Liver (tissue), 9 donors: ENCODE measurements around the gene KIAA1217. TPM values are rescaled to one million over a fixed set of nuclear protein-coding genes. Genes with fewer than 3 reads are reported as not detected.

Source experiments
- DNase-seq: peaks from one replicate; pipeline ENCODE4 v3.0.0-alpha.2; 2017; ENCODE audit warnings: low spot score
- H3K27ac ChIP-seq, 2 donors: one replicate each; pipeline ENCODE4 v1.7.0; 2013; ENCODE audit warnings: inconsistent platforms in 2 of 2, low read length in 2 of 2, control low read depth in 1 of 2, low read depth in 1 of 2, mild to moderate bottlenecking in 1 of 2
- H3K27me3 ChIP-seq, 4 donors: one replicate each; pipeline versions ENCODE4 v1.6.1 to v1.7.0; 2013; ENCODE audit warnings: low read length in 3 of 4, inconsistent platforms in 1 of 4, mild to moderate bottlenecking in 1 of 4, moderate library complexity in 1 of 4; ENCODE audit not compliant: control insufficient read depth in 4 of 4, insufficient read depth in 4 of 4
- H3K36me3 ChIP-seq, 4 donors: one replicate each; pipeline versions ENCODE4 v1.6.1 to v1.7.0; 2013; ENCODE audit warnings: low read length in 3 of 4, mild to moderate bottlenecking in 3 of 4, low read depth in 1 of 4, moderate library complexity in 1 of 4; ENCODE audit not compliant: control insufficient read depth in 4 of 4, insufficient read depth in 3 of 4
- H3K4me1 ChIP-seq, 4 donors: one replicate each; pipeline versions ENCODE4 v1.6.1 to v1.7.0; 2013; ENCODE audit warnings: low read length in 3 of 4, mild to moderate bottlenecking in 3 of 4, moderate library complexity in 1 of 4; ENCODE audit not compliant: control insufficient read depth in 4 of 4, insufficient read depth in 4 of 4
- H3K4me3 ChIP-seq, 3 donors: one replicate each; pipeline versions ENCODE4 v1.6.1 to v1.7.0; 2013; ENCODE audit warnings: low read length in 3 of 3, control low read depth in 1 of 3, low read depth in 1 of 3, mild to moderate bottlenecking in 1 of 3
- H3K9ac ChIP-seq, 2 donors: one replicate each; pipeline ENCODE4 v1.7.0; 2013; ENCODE audit warnings: low read length in 2 of 2, mild to moderate bottlenecking in 2 of 2, moderate library complexity in 2 of 2, control low read depth in 1 of 2, low read depth in 1 of 2
- H3K9me3 ChIP-seq, 4 donors: one replicate each; pipeline versions ENCODE4 v1.6.1 to v1.7.0; 2013; ENCODE audit warnings: low read length in 3 of 4; ENCODE audit not compliant: control insufficient read depth in 4 of 4
- ATF3 ChIP-seq: IDR thresholded peaks from 2 replicates; pipeline ENCODE4 v1.6.1; 2016; ENCODE audit warnings: antibody characterized with exemption
- CTCF ChIP-seq: fragments of 150-350 bp; IDR thresholded peaks from 2 replicates; pipeline ENCODE4 v1.5.1; 2017; ENCODE audit warnings: improper control_type of control experiment, low read depth, low read length; ENCODE audit not compliant: missing input control
- EGR1 ChIP-seq, 2 donors: IDR thresholded peaks; 2 replicates each; pipeline ENCODE4 v1.6.1; 2016 to 2018; ENCODE audit warnings: antibody characterized with exemption in 2 of 2, low read depth in 2 of 2
- FOXA1 ChIP-seq: IDR thresholded peaks from 2 replicates; pipeline ENCODE4 v1.6.1; 2016; ENCODE audit warnings: antibody characterized with exemption
- FOXA2 ChIP-seq: IDR thresholded peaks from 2 replicates; pipeline ENCODE4 v1.6.1; 2016; ENCODE audit warnings: antibody characterized with exemption
- GABPA ChIP-seq, 2 donors: IDR thresholded peaks in 1 of 2; conservative IDR thresholded peaks in 1 of 2; 2 replicates each; pipeline ENCODE4 v1.6.1; 2016; ENCODE audit warnings: antibody characterized with exemption in 2 of 2, mild to moderate bottlenecking in 1 of 2, moderate library complexity in 1 of 2
- HNF4A ChIP-seq, 2 donors: conservative IDR thresholded peaks; 2 replicates each; pipeline ENCODE4 v1.6.1; 2016; ENCODE audit warnings: antibody characterized with exemption in 2 of 2, mild to moderate bottlenecking in 2 of 2
- HNF4G ChIP-seq: IDR thresholded peaks from 2 replicates; pipeline ENCODE4 v1.6.1; 2016; ENCODE audit warnings: antibody characterized with exemption
- JUND ChIP-seq, 2 donors: IDR thresholded peaks; 2 replicates each; pipeline ENCODE4 v1.6.1; 2016; ENCODE audit warnings: antibody characterized with exemption in 2 of 2
- MAX ChIP-seq: IDR thresholded peaks from 2 replicates; pipeline ENCODE4 v1.6.1; 2016; ENCODE audit warnings: antibody characterized with exemption
- NR2F2 ChIP-seq: IDR thresholded peaks from 2 replicates; pipeline ENCODE4 v1.6.1; 2016; ENCODE audit warnings: antibody characterized with exemption
- RAD21 ChIP-seq, 2 donors: IDR thresholded peaks; 2 replicates each; pipeline ENCODE4 v1.6.1; 2016; ENCODE audit warnings: antibody characterized with exemption in 2 of 2, mild to moderate bottlenecking in 2 of 2
- REST ChIP-seq: IDR thresholded peaks from 2 replicates; pipeline ENCODE4 v1.6.1; 2016; ENCODE audit warnings: antibody characterized with exemption, mild to moderate bottlenecking
- RXRA ChIP-seq, 2 donors: IDR thresholded peaks; 2 replicates each; pipeline ENCODE4 v1.6.1; 2017 to 2018; ENCODE audit warnings: antibody characterized with exemption in 2 of 2, mild to moderate bottlenecking in 1 of 2
- SP1 ChIP-seq: IDR thresholded peaks from 2 replicates; pipeline ENCODE4 v1.6.1; 2018; ENCODE audit warnings: antibody characterized with exemption, mild to moderate bottlenecking
- TAF1 ChIP-seq: conservative IDR thresholded peaks from 2 replicates; pipeline ENCODE4 v1.6.1; 2016; ENCODE audit warnings: antibody characterized with exemption, mild to moderate bottlenecking
- YY1 ChIP-seq: IDR thresholded peaks from 2 replicates; pipeline ENCODE4 v1.6.1; 2016; ENCODE audit warnings: antibody characterized with exemption, mild to moderate bottlenecking
- ZBTB33 ChIP-seq: IDR thresholded peaks from 2 replicates; pipeline ENCODE4 v1.6.1; 2016; ENCODE audit warnings: antibody characterized with exemption
- WGBS: extraction: QIAGEN DNeasy Blood & Tissue Kit; methylation state at CpG from one replicate; pipeline ENCODE4 v1.1.7; 2013; 5-methylcytosine and 5-hydroxymethylcytosine counted together
- polyA plus RNA-seq, 2 donors: library from polyadenylated mRNA; stranded (reverse) in 1 of 2; unstranded in 1 of 2; fragments of 200-250 nt in 1 of 2; fragments of >200 nt in 1 of 2; fragmentation: Nextera tagmentation in 1 of 2; extraction: Ambion mirVana in 1 of 2; gene quantifications; one replicate each; pipeline versions ENCODE4 v1.2.1 to v1.2.3, GENCODE V29; 2013 to 2015
- total RNA-seq, 2 donors: library from RNA; depleted of rRNA; stranded (reverse); fragments of >200 nt; gene quantifications; one replicate each; pipeline ENCODE4 v1.2.3, GENCODE V29; 2014
- donor health status: healthy.
- donor health status: healthy.
- donor health status: healthy.
- donor health status: healthy.
- donor health status: healthy.

The KIAA1217 gene
- total and polyA plus RNA-seq, 4 donors = 4.5 to 12.8 (median 6.8) TPM

- Histone ChIP-seq H3K36me3 (no peaks in the 10 kb centered on the region), H3K4me3 (no peak overlapping the region), H3K9ac (no peak overlapping the region), H3K4me1 (no peaks in the 10 kb centered on the region), H3K27ac (no peak overlapping the region), H3K9me3 (no peaks in the 10 kb centered on the region), H3K27me3 (no peaks in the 10 kb centered on the region)
- TF ChIP-seq HNF4G (no peak), FOXA2 (no peak), SP1 (no peak), ZBTB33 (no peak), HNF4A (conservative IDR thresholded peaks at IDR 0.05) (no peak), EGR1 (IDR thresholded peaks at IDR 0.05; ENCODE audit: low read depth in 2 of 2) (no peak), MAX (no peak), TAF1 (no peak), FOXA1 (no peak), GABPA (IDR thresholded peaks at IDR 0.05 in 1 of 2, conservative IDR thresholded peaks at IDR 0.05 in 1 of 2) (no peak), NR2F2 (no peak), ATF3 (no peak), JUND (IDR thresholded peaks at IDR 0.05) (no peak), RAD21 (IDR thresholded peaks at IDR 0.05) (no peak), YY1 (no peak)
- no peak for DNase-seq
- WGBS = 92% methylated on average over 9 of the region's 9 CpGs
Measured at GRCh38 chr10:24381235-24382010, 172.5 kb downstream of the KIAA1217 start.

GRCh38 chr10:24382045-24382444 lies 173.1 kb downstream of the KIAA1217 start:
- no peak for TF ChIP-seq NR2F2
- no peak for TF ChIP-seq REST
- TF ChIP-seq YY1 = no peak
- no peak for TF ChIP-seq SP1
- TF ChIP-seq JUND (IDR thresholded peaks at IDR 0.05) = no peak
- no peak for TF ChIP-seq HNF4A (conservative IDR thresholded peaks at IDR 0.05)
- no peak for TF ChIP-seq FOXA2
- no peak for TF ChIP-seq ZBTB33
- TF ChIP-seq FOXA1 = no peak
- TF ChIP-seq MAX = no peak
- no peak for TF ChIP-seq RXRA (IDR thresholded peaks at IDR 0.05)
- no peak for TF ChIP-seq HNF4G
- TF ChIP-seq CTCF = no peak
- TF ChIP-seq ATF3 = no peak
- no peak for TF ChIP-seq EGR1 (IDR thresholded peaks at IDR 0.05; ENCODE audit: low read depth in 2 of 2)
- no peak for DNase-seq
- no peak overlapping the region for H3K27ac ChIP-seq
- no peaks in the 10 kb centered on the region for H3K36me3 ChIP-seq
- H3K27me3 ChIP-seq = no peaks in the 10 kb centered on the region
- no peak overlapping the region for H3K9ac ChIP-seq
- WGBS = 72% methylated on average over 3 of the region's 3 CpGs
- H3K9me3 ChIP-seq = no peaks in the 10 kb centered on the region
- H3K4me3 ChIP-seq = no peak overlapping the region
- no peaks in the 10 kb centered on the region for H3K4me1 ChIP-seq
